ENCODE measurements around the gene TOR4A. TPM values are rescaled to one million over a fixed set of nuclear protein-coding genes. Genes with fewer than 3 reads are reported as not detected.

The TOR4A gene
- total and polyA plus RNA-seq, 10 of the 15 experiments (the other 5 are each of a cell fraction or from before 2014, with no cell fraction given) = 2.0 to 19.9 (median 3.7) TPM

DNA sequence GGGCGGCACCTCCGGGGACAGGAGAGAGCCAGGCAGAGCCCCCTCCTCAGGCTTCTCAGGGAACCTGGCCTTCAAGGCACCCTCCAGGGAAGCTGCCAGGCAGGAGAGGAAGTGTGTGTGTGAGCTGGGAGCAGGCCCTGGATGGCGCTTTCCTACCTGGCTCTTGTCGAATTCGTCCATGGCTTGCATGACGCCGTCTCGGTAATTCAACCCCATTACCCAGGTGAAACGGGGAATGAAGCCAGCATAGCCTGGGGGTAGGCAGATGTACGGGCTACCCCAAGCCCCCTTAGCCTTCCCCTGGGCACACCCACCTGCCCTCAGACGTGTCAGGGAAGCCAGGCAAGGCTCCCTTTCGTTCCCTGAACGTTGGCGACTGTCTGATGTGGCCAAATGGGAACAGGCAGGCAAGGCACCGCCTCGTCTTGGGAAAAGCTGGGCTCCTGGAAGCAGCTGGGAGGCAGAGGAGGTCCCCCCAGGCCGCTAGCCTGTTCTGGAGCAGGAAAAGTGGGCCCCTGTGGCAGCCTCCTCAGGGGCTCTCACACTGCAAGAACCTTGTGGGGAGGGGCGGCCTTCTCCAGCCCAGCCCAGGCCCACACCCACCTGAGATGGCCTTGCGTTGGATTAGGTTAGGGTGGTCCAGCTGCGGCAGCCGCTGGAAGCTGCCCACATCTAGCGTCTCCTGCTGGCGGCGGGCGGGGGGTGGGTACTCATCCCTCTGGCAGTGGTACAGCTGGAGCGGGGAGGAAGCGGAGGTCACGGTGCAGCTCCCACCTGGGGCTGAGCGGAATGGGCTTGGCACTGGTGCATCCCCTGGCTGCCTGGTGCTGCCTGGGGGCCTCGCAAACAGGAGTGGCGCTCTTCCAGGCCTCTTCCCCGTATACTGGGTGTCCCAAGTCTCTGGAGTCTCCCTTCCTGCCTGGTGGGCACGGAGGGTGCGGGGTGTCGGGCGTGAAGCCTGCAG, 32.8 kb upstream of the TOR4A start:
- DNase-seq (ENCODE audit: low read depth, low spot score) (no peak), FAIRE-seq (no peak), ATAC-seq (no peak)
- Histone ChIP-seq H3K79me2 (ENCODE audit: control insufficient read depth, insufficient read depth, low read length) (peaks cover 26% of the 10 kb centered on the region), H3K9me3 (replicated peaks; ENCODE audit: control insufficient read depth, insufficient read depth, low read length) (no peaks in the 10 kb centered on the region), H3K27me3 (replicated peaks in 1 of 2; ENCODE audit: control insufficient read depth in 2 of 2, insufficient read depth in 2 of 2, low read length in 1 of 2) (no peaks in the 10 kb centered on the region), H3K4me2 (ENCODE audit: control insufficient read depth, insufficient read depth) (no peak overlapping the region), H3K27ac (ENCODE audit: control insufficient read depth, insufficient read depth) (no peak overlapping the region), H3K4me1 (ENCODE audit: control insufficient read depth, insufficient read depth, low read length) (peaks cover 19% of the 10 kb centered on the region), H2AFZ (ENCODE audit: control insufficient read depth, low read depth, low read length) (no peak overlapping the region), H4K20me1 (ENCODE audit: control insufficient read depth, insufficient read depth) (peaks cover 4% of the 10 kb centered on the region; the same call in 1 of the 2 replicates), H3K4me3 (no peak overlapping the region), H3K9ac (ENCODE audit: control insufficient read depth, insufficient read depth, low read length) (no peak overlapping the region), H3K36me3 (ENCODE audit: control insufficient read depth in 2 of 2, insufficient read depth in 2 of 2, low read length in 1 of 2) (peaks cover 8 to 14% of the 10 kb centered on the region in 2 experiments)
- 91% methylated on average over 32 of the region's 36 CpGs for WGBS (ENCODE audit: insufficient coverage, insufficient replicate concordance, low lambda C conversion rate, missing lambda C conversion rate)
- TF ChIP-seq PAX5 (IDR thresholded peaks at IDR 0.05; ENCODE audit: borderline replicate concordance, low read depth, low read length) (peak; percentile 25; the same call in 1 of the 2 replicates), USF2 (IDR thresholded peaks at IDR 0.05; ENCODE audit: borderline replicate concordance, low read depth, low read length) (no peak), POLR2AphosphoS2 (IDR thresholded peaks at IDR 0.05; ENCODE audit: low read depth, low read length) (0 out of 2 replicates have a peak, but pooled peaks have one; percentile 5)
- RAD21 ChIA-PET (ENCODE audit: unreplicated experiment) = no interaction called here
- POLR2A ChIA-PET = interaction anchor here (1.6 to 9.2 kb wide), 2 partner anchors 10 to 163 kb away, joined by 3 to 112 read pairs; partner anchors contain the start of gene NELFB
- in situ Hi-C loops (cut with MboI) (no loop called here), intact Hi-C loops (cut with micrococcal nuclease; ENCODE audit: unreplicated experiment) (no loop called here)
- CTCF ChIA-PET = no interaction called here
- no TSS peak for BruUV-seq (replicated peaks)
- SMC1A ChIA-PET (ENCODE audit: uncharacterized antibody, unreplicated experiment) = no interaction called here

All from GM12878 (cell line).